GM21576 (cell line): ENCODE results near the gene GRK6.

ENCODE experiments used
- ATAC-seq: cut with Tn5 transposase; IDR thresholded peaks from one replicate; pipeline ENCODE4 v1.9.1; 2021; ENCODE audit warnings: mild to moderate bottlenecking, moderate library complexity; ENCODE audit not compliant: unreplicated experiment

Gene GRK6

GRCh38 chr5:177438468-177438867 lies 12.0 kb downstream of the GRK6 start:
- no peak for ATAC-seq

GRCh38 chr5:177439518-177440053 lies 13.1 kb downstream of the GRK6 start:
- no peak for ATAC-seq

GRCh38 chr5:177440211-177440989 lies 13.9 kb downstream of the GRK6 start:
- no peak for ATAC-seq

- no peak for ATAC-seq
Observed at GRCh38 chr5:177440990-177441780, 14.7 kb downstream of the GRK6 start.

- ATAC-seq: no peak
Observed at GRCh38 chr5:177442066-177442826, 15.8 kb downstream of the GRK6 start.

GRCh38 chr5:177443144-177443983 lies 16.9 kb downstream of the GRK6 start:
- ATAC-seq: no peak

GRCh38 chr5:177444106-177445051 lies 17.9 kb downstream of the GRK6 start:
- ATAC-seq: no peak

- no peak for ATAC-seq
Observed at GRCh38 chr5:177445052-177445916, 18.8 kb downstream of the GRK6 start.

GRCh38 chr5:177445917-177446199 lies 19.4 kb downstream of the GRK6 start:
- ATAC-seq: no peak

GRCh38 chr5:177446200-177447065 lies 20.0 kb downstream of the GRK6 start, which contains the start of gene PRR7:
Gene PRR7 (plus strand): TSS chr5:177446814. CDS start chr5:177455068, 8,254 bp downstream.
- ATAC-seq: peak; percentile 40

GRCh38 chr5:177447066-177447610 lies 20.7 kb downstream of the GRK6 start:
- peak; percentile 29 for ATAC-seq

GRCh38 chr5:177447611-177448243 lies 21.3 kb downstream of the GRK6 start:
- no peak for ATAC-seq

- ATAC-seq: no peak
Observed at GRCh38 chr5:177448244-177448950, 21.9 kb downstream of the GRK6 start.

- ATAC-seq: no peak
Observed at GRCh38 chr5:177449140-177450061, 22.9 kb downstream of the GRK6 start.
